NT2/D1 (cell line): ENCODE measurements around the gene GLIPR1.

Experiments
- SUZ12 ChIP-seq: IDR thresholded peaks from 2 replicates; pipeline ENCODE4 v1.6.1; 2011; ENCODE audit not compliant: insufficient read length, insufficient read depth; ENCODE audit errors: extremely low read depth
- YY1 ChIP-seq: IDR thresholded peaks from 2 replicates; pipeline ENCODE4 v1.6.1; 2011; ENCODE audit not compliant: insufficient read length, insufficient read depth
- ZNF274 ChIP-seq: IDR thresholded peaks from 2 replicates; pipeline ENCODE4 v1.6.1; 2011; ENCODE audit warnings: mild to moderate bottlenecking, low read depth, low read length

DNA sequence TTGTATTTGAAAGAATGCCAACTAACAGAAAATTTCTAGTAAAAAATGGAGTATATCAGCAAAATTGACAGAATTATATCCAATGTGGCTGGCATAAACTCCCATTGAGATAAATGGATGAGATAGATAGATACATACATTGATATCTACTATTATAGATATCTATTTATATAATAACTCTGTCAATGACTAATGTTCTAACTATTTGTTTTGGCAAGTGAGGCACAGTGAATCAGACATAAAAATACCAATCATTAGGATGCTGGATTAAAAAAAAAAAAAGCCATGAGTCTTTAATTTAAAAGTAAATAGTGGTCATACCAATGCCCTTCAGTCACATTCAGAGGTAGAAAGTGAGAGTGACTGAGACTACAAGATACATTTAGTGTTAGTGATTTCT, 33.7 kb upstream of the GLIPR1 start:
- TF ChIP-seq YY1: no peak
- TF ChIP-seq ZNF274: no peak
- TF ChIP-seq SUZ12: no peak
